Measurements from ENCODE around the gene CAPN7.

CAPN7 gene

DNA sequence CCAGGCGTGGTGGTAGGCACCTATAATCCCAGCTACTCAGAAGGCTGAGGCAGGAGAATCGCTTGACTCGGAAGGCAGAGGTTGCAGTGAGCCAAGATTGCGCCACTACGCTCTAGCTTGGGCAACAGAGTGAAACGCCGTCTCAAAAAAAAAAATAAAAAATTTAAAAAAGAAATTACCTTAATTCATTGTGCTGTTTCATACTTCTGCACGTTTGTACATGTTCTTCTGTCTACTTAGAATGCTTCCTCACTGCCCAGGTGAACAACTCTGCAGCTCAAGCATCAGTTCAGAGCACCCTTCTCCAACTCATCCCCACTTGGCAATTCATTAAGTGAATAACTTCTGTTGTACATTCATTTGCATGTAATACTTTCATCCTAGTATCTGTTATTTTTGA lies 14.0 kb downstream of the CAPN7 start:
- H3K4me3 ChIP-seq (ENCODE audit: low read length): no peak overlapping the region
- DNase-seq (ENCODE audit: low read depth): peak; percentile 69
- TF ChIP-seq, protein P1, sequence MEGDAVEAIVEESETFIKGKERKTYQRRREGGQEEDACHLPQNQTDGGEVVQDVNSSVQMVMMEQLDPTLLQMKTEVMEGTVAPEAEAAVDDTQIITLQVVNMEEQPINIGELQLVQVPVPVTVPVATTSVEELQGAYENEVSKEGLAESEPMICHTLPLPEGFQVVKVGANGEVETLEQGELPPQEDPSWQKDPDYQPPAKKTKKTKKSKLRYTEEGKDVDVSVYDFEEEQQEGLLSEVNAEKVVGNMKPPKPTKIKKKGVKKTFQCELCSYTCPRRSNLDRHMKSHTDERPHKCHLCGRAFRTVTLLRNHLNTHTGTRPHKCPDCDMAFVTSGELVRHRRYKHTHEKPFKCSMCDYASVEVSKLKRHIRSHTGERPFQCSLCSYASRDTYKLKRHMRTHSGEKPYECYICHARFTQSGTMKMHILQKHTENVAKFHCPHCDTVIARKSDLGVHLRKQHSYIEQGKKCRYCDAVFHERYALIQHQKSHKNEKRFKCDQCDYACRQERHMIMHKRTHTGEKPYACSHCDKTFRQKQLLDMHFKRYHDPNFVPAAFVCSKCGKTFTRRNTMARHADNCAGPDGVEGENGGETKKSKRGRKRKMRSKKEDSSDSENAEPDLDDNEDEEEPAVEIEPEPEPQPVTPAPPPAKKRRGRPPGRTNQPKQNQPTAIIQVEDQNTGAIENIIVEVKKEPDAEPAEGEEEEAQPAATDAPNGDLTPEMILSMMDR (IDR thresholded peaks at IDR 0.05; ENCODE audit: insufficient read depth, low read depth, low read length, missing control alignments): no peak

DNA sequence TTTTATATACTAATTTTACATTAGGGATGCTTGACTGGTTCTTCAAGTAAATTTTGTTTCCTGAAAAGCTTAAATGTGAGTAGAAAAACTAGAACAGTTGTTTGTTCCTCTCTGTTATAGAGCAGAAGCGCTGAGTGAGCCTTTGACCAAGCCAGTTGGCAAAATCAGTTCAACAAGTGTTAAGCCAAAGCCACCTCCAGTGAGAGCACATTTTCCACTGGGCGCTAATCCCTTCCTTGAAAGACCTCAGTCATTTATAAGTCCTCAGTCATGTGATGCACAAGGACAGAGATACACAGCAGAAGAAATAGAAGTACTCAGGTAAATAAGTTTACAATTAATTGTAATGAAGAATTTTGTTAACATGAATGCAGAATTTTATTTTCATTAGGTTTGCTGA lies 14.6 kb downstream of the CAPN7 start:
- DNase-seq (ENCODE audit: low read depth): no peak
- no peak overlapping the region for H3K4me3 ChIP-seq (ENCODE audit: low read length)
- TF ChIP-seq, protein P1 (IDR thresholded peaks at IDR 0.05; ENCODE audit: insufficient read depth, low read depth, low read length, missing control alignments): no peak

DNA sequence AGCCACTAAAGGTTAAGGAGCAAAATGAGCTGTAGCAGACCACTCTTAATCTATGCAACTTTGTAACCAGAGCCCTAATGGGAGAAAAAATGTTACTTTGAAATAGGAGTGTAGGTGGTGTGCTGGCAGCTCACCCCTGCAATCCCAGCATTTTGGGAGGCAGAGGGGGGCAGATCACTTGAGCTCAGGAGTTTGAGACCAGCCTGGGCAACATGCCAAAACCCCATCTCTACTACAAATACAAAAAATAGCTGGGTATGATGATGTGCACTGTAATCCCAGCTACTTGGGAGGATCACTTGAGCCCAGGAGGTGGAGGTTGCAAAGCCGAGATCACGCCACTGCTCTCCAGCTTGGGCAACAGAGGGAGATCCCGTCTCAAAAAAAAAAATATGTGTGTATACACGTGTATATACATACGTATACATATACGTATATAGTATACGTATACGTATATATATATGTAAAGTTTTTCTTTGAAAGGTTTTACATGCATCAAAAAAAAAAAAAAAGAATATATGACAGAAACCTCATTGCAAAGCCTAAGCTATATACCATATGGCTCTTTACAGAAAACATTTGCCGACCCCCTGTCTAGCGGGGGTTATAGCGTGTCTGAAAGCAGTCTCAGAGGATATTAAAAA lies 15.7 kb downstream of the CAPN7 start:
- H3K4me3 ChIP-seq (ENCODE audit: low read length): no peak overlapping the region
- DNase-seq (ENCODE audit: low read depth): no peak
- TF ChIP-seq, protein P1 (IDR thresholded peaks at IDR 0.05; ENCODE audit: insufficient read depth, low read depth, low read length, missing control alignments): no peak

DNA sequence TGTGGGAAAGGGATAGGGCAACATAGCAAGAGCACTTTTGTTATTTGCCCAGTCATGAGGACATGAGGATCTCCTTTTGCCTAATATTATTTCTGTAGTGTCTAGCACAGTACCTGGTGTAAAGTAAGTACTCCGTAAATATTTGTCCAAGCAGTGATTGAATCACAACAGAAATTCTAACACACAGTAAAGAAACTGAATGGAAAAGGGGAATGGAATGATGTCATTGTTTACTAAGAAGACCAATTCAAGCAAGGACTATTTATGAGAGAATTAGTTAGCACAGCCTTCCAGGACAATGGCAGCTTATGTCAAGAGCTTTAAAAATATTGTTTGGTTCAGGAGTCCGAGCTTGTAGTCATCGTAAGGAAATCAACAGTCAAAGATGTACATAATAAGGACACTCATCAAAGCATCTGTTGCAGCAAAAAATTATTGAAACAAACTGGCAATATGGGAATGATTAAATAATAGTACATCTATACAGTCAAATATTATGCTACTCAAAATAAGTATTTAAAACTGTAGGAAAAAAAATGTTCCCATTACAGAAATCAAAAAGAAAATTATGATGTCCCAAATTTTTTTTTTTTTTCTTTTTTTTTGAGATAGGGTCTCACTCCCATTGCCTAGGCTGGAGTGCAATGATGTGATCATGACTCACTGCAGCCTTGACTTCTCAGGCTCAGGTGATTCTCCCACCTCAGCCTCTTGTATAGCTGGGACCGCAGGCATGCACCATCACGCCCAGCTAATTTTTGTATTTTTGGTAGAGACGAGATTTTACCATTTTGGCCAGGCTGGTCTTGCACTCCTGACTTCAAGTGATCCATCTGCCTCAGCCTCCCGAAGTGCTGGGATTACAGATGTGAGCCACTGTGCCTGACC lies 17.9 kb downstream of the CAPN7 start:
- TF ChIP-seq, protein P1 (IDR thresholded peaks at IDR 0.05; ENCODE audit: insufficient read depth, low read depth, low read length, missing control alignments): no peak
- peak; percentile 78 for DNase-seq (ENCODE audit: low read depth)

DNA sequence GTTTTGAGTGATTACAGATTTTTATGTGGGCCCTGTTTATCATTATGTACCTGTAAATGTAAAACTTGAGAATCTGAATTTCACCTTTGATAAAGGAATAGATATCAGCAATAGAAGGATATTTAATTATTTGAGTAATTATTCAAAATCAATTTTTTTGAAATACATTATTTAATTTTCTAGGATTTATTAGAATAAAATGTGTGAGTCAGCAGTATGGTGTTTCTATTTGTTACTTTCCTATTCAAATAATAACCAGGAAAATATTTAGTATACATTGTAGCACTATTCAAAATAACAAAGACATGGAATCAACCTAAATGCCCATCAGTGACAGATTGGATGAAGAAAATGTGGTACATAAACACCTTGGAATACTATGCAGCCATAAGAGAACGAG lies 22.1 kb downstream of the CAPN7 start:
- DNase-seq (ENCODE audit: low read depth): no peak
- H3K4me3 ChIP-seq (ENCODE audit: low read length): no peak overlapping the region
- TF ChIP-seq, protein P1 (IDR thresholded peaks at IDR 0.05; ENCODE audit: insufficient read depth, low read depth, low read length, missing control alignments): no peak

More for the DNA sequence above, 17.9 kb downstream of the CAPN7 start:
- H3K4me3 ChIP-seq (ENCODE audit: low read length): no peak overlapping the region

DNA sequence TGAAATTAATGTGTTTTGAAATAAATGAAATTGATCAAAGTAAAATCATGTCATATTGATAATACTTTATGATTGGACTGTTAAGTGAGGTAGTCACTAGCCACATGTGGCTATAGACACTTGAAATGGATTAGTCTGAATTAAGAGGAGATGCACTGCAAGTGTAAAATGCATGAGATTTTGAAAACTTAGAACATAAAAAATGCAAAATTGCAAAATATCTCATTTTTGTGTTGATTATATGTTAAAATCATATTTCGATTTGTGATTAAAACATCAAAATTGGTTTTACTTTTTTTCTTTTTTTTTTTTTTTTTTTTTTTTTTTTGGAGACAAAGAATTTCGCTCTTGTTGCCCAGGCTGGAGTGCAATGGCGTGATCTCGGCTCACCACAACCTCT lies 23.2 kb downstream of the CAPN7 start:
- TF ChIP-seq, protein P1 (IDR thresholded peaks at IDR 0.05; ENCODE audit: insufficient read depth, low read depth, low read length, missing control alignments): no peak
- H3K4me3 ChIP-seq (ENCODE audit: low read length): no peak overlapping the region
- DNase-seq (ENCODE audit: low read depth): no peak

Data from epithelial cell of esophagus (primary cell).